OCI-LY3 (cell line): ENCODE results near the gene CHST8.

Experiments used
- CTCF ChIP-seq: fragments of 200-600, 300-600 bp; sonication (generic); IDR thresholded peaks from 2 replicates; pipeline ENCODE4 v1.5.1; 2014; ENCODE audit warnings: antibody characterized with exemption, low read length, low read depth
- EZH2phosphoT487 ChIP-seq: fragments of 200-600 bp; shearing (Covaris generic); IDR thresholded peaks from 2 replicates; pipeline ENCODE4 v1.6.1; 2018; ENCODE audit warnings: antibody characterized with exemption, mixed run types, low read depth

GRCh38 chr19:33750587-33751435, 129.1 kb downstream of the CHST8 start:
- no peak for TF ChIP-seq CTCF
- TF ChIP-seq EZH2phosphoT487, result no peak
